ENCODE data around the gene NAAA.

The NAAA gene

DNA sequence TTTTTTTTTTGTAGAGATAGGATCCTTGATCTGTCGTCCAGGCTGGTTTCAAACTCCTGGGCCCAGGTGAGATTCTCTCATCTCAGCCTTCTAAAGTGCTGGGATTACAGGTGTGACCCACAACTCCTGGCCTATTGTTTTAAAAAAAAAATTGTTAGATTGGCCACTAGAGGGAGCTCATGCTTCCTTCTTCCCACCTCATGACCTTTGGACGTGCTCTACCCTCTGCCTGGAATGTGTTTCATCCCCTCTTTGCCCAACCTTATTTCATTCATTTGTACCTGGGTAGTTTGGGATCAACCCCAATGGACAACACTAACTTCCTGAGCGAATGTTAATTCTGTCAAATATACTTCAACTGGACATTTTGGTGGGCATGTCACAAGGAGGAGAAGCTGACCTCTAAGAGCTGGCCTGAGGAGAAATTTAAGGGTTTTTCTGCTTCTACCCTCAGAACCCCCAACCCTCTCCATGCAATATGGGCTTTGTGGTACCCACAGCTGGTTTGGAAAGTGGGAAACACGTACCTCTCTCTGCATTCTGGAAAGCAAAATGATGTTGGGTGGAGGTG, 45.0 kb downstream of the NAAA start:
- no peak for DNase-seq (ENCODE audit: extremely low read depth, low read depth)
- TF ChIP-seq, protein P1, sequence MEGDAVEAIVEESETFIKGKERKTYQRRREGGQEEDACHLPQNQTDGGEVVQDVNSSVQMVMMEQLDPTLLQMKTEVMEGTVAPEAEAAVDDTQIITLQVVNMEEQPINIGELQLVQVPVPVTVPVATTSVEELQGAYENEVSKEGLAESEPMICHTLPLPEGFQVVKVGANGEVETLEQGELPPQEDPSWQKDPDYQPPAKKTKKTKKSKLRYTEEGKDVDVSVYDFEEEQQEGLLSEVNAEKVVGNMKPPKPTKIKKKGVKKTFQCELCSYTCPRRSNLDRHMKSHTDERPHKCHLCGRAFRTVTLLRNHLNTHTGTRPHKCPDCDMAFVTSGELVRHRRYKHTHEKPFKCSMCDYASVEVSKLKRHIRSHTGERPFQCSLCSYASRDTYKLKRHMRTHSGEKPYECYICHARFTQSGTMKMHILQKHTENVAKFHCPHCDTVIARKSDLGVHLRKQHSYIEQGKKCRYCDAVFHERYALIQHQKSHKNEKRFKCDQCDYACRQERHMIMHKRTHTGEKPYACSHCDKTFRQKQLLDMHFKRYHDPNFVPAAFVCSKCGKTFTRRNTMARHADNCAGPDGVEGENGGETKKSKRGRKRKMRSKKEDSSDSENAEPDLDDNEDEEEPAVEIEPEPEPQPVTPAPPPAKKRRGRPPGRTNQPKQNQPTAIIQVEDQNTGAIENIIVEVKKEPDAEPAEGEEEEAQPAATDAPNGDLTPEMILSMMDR (IDR thresholded peaks at IDR 0.05; ENCODE audit: low read depth, low read length) = peak; percentile 59

DNA sequence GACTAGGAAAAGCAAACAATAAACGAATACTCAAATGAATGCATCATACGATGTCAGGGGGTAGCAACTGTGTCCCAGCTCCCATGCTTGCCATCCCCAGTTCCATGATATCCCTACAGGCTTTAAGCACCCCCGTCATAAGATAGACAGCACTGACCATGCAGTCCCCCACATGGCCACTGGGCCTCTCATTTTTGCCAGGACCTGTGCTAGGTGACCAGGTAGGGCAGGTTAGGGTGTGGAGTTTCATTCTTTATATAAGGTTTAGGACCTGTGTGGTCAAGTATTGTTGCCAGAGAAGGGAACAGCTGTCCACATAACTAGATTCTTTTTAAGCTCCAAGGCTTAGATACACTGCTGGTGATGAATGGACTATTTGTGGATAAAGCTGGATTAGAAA, 48.3 kb downstream of the NAAA start:
- TF ChIP-seq, protein P1 (IDR thresholded peaks at IDR 0.05; ENCODE audit: low read depth, low read length) = no peak
- no peak for DNase-seq (ENCODE audit: extremely low read depth, low read depth)

DNA sequence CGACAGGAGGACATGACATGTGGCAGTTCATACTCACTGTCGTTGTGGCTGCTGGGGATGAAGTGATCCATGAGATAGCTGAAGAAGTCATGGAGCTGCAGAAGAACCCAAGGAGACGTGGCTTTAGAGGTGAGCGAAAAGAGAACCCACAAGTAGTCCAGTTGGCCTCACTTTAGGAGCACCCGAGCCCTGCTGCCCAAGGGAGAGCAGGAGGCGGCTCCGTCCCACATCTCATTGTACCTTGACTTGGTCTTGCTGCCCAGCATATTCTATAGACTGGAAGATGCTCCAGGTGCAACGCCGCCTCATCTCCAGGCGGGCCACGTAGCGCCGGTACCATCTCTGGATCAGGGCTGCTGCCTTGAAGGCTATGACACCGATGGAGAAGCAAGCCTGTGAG, 49.2 kb downstream of the NAAA start:
- no peak for DNase-seq (ENCODE audit: extremely low read depth, low read depth)
- TF ChIP-seq, protein P1 (IDR thresholded peaks at IDR 0.05; ENCODE audit: low read depth, low read length) = no peak

DNA sequence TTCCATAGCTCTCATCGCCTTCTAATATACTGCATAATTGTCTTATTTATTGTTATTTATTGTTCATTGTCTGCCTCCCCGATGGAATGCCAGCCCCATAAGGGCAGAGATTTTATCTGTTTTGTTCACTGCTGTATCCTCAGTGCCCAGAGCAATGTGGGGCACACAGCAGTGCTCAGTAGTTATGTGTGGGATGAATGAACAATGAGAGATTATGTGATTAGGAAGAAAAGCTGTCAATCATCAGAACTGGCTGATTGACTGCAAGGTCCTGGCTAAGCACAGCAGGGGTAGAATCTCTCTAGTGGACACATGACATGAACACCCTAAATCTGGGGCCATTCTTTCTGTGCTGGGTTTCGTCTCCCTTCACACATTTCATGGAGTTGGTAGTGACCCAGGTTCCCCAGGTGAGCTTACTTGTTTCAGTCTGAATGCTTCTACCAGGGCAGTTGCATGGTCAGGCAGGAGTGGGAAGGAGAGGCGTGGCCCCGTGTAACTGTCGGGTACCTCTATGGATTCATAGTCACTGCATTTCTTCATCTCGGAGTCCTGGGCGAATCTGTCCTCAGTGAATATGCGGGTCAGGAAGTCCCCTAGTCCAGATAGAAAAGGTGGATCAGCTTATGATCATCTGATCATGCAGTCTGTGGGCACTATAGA, 51.1 kb downstream of the NAAA start:
- TF ChIP-seq, protein P1 (IDR thresholded peaks at IDR 0.05; ENCODE audit: low read depth, low read length) = no peak
- no peak for DNase-seq (ENCODE audit: extremely low read depth, low read depth)

DNA sequence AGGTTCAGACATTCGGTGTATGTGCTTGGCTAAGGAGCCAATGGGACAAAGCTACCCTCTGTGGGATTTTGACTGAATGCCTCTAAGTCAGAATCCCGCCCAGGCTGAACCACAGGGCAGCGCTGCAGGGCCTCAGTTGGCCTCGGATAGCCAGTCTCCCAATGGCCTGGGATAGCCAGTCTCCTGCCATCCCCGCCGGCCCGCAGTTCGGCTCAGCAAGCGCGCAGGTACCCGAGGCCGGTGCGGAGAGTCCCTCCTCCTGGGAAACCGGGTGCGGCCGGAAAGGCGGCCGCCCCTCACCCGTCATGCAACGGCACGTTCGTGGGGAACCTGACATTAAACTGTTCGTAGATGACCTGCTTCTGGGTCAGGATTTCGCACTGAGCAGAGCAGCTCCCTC, 54.7 kb downstream of the NAAA start:
- DNase-seq (ENCODE audit: extremely low read depth, low read depth) = no peak
- TF ChIP-seq, protein P1 (IDR thresholded peaks at IDR 0.05; ENCODE audit: low read depth, low read length) = no peak

DNA sequence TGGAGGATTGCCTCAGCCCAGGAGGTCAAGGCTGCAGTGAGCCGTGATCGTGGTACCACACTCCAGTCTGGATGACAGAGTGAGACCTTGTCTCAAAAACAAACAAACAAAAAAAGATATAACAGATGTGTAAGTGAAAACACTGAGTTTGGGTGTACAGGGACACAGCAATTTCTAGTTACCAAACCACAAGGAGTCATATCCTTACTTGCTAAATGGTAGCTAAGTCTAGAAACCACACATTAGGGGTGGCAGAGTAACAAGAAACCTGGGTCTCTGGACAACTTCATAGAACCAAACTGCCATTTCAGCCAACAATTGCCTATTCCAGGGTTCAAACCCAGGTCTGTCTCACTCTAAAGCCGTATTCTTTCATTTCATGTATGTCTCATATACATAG, 59.3 kb downstream of the NAAA start:
- no peak for DNase-seq (ENCODE audit: extremely low read depth, low read depth)
- TF ChIP-seq, protein P1 (IDR thresholded peaks at IDR 0.05; ENCODE audit: low read depth, low read length) = no peak

DNA sequence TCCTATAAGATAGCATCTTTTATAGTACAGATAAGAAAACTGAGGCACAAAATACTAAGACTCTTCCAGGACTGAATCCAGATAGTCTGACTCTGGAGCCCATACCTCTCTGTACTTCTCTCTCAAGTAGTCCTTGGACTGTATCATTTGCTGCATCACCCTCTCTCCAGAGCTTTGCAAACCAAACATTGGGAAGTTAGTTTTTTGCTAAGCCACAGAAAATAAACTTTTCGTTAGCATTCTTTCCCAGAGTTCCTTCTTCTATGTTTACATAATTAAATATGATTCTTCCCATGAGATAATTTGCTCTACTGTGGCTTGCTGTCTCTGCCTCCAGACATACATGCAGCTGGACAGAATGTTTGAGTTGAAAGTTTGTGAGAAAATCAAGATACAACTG, 60.5 kb downstream of the NAAA start:
- DNase-seq (ENCODE audit: extremely low read depth, low read depth) = no peak
- TF ChIP-seq, protein P1 (IDR thresholded peaks at IDR 0.05; ENCODE audit: low read depth, low read length) = no peak

Data from AG09319 (cell line).